PC-9 (cell line): ENCODE data around the gene CPXM2. TPM values are rescaled to one million over a fixed set of nuclear protein-coding genes. Genes with fewer than 3 reads are reported as not detected.

Experiments used
- BruUV-seq: library from RNA; stranded (reverse); fragments of 400-500 nt; replicated peaks from 2 replicates; lab custom pipeline; 2021; lab: Mats Ljungman, UMichigan
- CTCF ChIA-PET: fragments of 300-600 bp; sonication (Branson Sonifier 250); formaldehyde crosslinking; loops from one replicate; lab custom pipeline; 2022; ENCODE audit warnings: antibody characterized with exemption; lab: Charles Lee
- POLR2A ChIA-PET: fragments of 300-600 bp; sonication (Branson Sonifier 250); formaldehyde crosslinking; loops from one replicate; lab custom pipeline; 2022; ENCODE audit warnings: antibody characterized with exemption; ENCODE audit not compliant: unreplicated experiment; lab: Charles Lee
- DNase-seq, 2 experiments: peaks; one replicate each; pipeline versions ENCODE4 v3.0.0 to v3.0.0-alpha.2; 2015 to 2022; ENCODE audit warnings: mixed read lengths in 1 of 2
- H2AFZ ChIP-seq: fragments of 200-600 bp; sonication (generic); 2 replicates; pipeline ENCODE4 v1.8.1; 2017; ENCODE audit warnings: antibody characterized with exemption
- H3F3A ChIP-seq: fragments of 200-600 bp; sonication (generic); 2 replicates; pipeline ENCODE4 v1.8.1; 2017; ENCODE audit warnings: antibody characterized with exemption, mild to moderate bottlenecking, low read depth; ENCODE audit not compliant: insufficient read depth
- H3K27ac ChIP-seq: fragments of 200-600 bp; sonication (generic); 2 replicates; pipeline ENCODE4 v1.6.1; 2016; ENCODE audit warnings: mixed run types
- H3K27me3 ChIP-seq: fragments of 200-600 bp; sonication (generic); 2 replicates; pipeline ENCODE4 v1.6.1; 2016; ENCODE audit warnings: low read depth, mixed run types; ENCODE audit not compliant: insufficient read depth
- H3K36me3 ChIP-seq: fragments of 200-600 bp; sonication (generic); 2 replicates; pipeline ENCODE4 v1.6.1; 2016; ENCODE audit warnings: low read depth, mixed run types
- H3K4me1 ChIP-seq: fragments of 200-600 bp; sonication (generic); replicated peaks from 2 replicates; pipeline ENCODE4 v1.6.1; 2016; ENCODE audit warnings: mixed run types; ENCODE audit not compliant: insufficient read depth
- H3K4me2 ChIP-seq: fragments of 200-600 bp; sonication (generic); 2 replicates; pipeline ENCODE4 v1.6.1; 2017; ENCODE audit warnings: mixed run types
- H3K4me3 ChIP-seq: fragments of 200-600 bp; sonication (generic); 2 replicates; pipeline ENCODE4 v1.6.1; 2016; ENCODE audit warnings: mixed run types
- H3K79me2 ChIP-seq: fragments of 200-600 bp; sonication (generic); 2 replicates; pipeline ENCODE4 v1.6.1; 2017; ENCODE audit warnings: low read depth, mixed run types
- H3K9me2 ChIP-seq: fragments of 200-600 bp; sonication (generic); 2 replicates; pipeline ENCODE4 v1.8.1; 2017; ENCODE audit warnings: mild to moderate bottlenecking; ENCODE audit not compliant: insufficient read depth
- H3K9me3 ChIP-seq: fragments of 200-600 bp; sonication (generic); 2 replicates; pipeline ENCODE4 v1.8.1; 2016; ENCODE audit warnings: low read depth; ENCODE audit not compliant: insufficient read depth
- H4K20me1 ChIP-seq: fragments of 200-600 bp; sonication (generic); 2 replicates; pipeline ENCODE4 v1.8.1; 2017; ENCODE audit not compliant: insufficient read depth
- CTCF ChIP-seq: fragments of 200-600 bp; sonication (generic); conservative IDR thresholded peaks from 2 replicates; pipeline ENCODE4 v1.6.1; 2017; ENCODE audit warnings: mixed run types, antibody characterized with exemption, mild to moderate bottlenecking, moderate library complexity
- EZH2 ChIP-seq: fragments of 200-600 bp; sonication (generic); IDR thresholded peaks from 2 replicates; pipeline ENCODE4 v1.8.0; 2017; ENCODE audit warnings: antibody characterized with exemption, low read depth
- intact Hi-C: fragments of 100-400 bp; cut with micrococcal nuclease; formaldehyde crosslinking; loops from one replicate; pipeline ENCODE4 v1.10.0; 2022; ENCODE audit not compliant: unreplicated experiment
- total RNA-seq: library from RNA; stranded (reverse); gene quantifications from 2 replicates; pipeline ENCODE4 v1.2.3, GENCODE V29; 2021

CPXM2 gene
- total RNA-seq, 1 experiment from 2014 or later, result not detected

- Histone ChIP-seq H3K9me2 (no peaks in the 10 kb centered on the region), H3K4me2 (no peak overlapping the region), H3K4me3 (no peak overlapping the region), H3K9me3 (no peaks in the 10 kb centered on the region), H3F3A (no peaks in the 10 kb centered on the region), H3K27ac (no peak overlapping the region), H3K79me2 (no peaks in the 10 kb centered on the region), H4K20me1 (no peaks in the 10 kb centered on the region), H3K4me1 (no peaks in the 10 kb centered on the region), H3K27me3 (peaks cover 7% of the 10 kb centered on the region; the same call in 1 of the 2 replicates), H2AFZ (no peak overlapping the region), H3K36me3 (no peaks in the 10 kb centered on the region)
- BruUV-seq, result no TSS peak
- POLR2A ChIA-PET, result no interaction called here
- intact Hi-C loops, result no loop called here
- DNase-seq, result no peak
- TF ChIP-seq EZH2 (no peak), CTCF (no peak)
- CTCF ChIA-PET, result no interaction called here
Observed at GRCh38 chr10:123771877-123772644, 119.5 kb downstream of the CPXM2 start.

GRCh38 chr10:123769647-123770046 lies 122.0 kb downstream of the CPXM2 start:
- Histone ChIP-seq H3K4me1 (no peaks in the 10 kb centered on the region), H3K9me3 (no peaks in the 10 kb centered on the region), H2AFZ (no peak overlapping the region), H3K36me3 (no peaks in the 10 kb centered on the region), H3K27ac (no peak overlapping the region), H3F3A (no peaks in the 10 kb centered on the region), H3K27me3 (peaks cover 7% of the 10 kb centered on the region; the same call in 1 of the 2 replicates), H3K9me2 (no peaks in the 10 kb centered on the region), H3K79me2 (no peaks in the 10 kb centered on the region), H3K4me2 (no peak overlapping the region), H3K4me3 (no peak overlapping the region), H4K20me1 (no peaks in the 10 kb centered on the region)
- intact Hi-C loops, result no loop called here
- no peak for DNase-seq
- BruUV-seq, result no TSS peak
- ChIA-PET CTCF (no interaction called here), POLR2A (no interaction called here)
- TF ChIP-seq EZH2 (no peak), CTCF (no peak)

GRCh38 chr10:123766761-123767160 lies 124.8 kb downstream of the CPXM2 start:
- no peaks in the 10 kb centered on the region for H3K9me2 ChIP-seq
- no peaks in the 10 kb centered on the region for H3K9me3 ChIP-seq
- no peak for TF ChIP-seq EZH2
- no peak for TF ChIP-seq CTCF
- H3K4me3 ChIP-seq, result no peak overlapping the region
- no TSS peak for BruUV-seq
- no peaks in the 10 kb centered on the region for H3K4me1 ChIP-seq
- ChIA-PET CTCF (no interaction called here), POLR2A (no interaction called here)
- H3K27ac ChIP-seq, result no peak overlapping the region
- H3K36me3 ChIP-seq, result no peaks in the 10 kb centered on the region
- intact Hi-C loops, result no loop called here
- peaks cover 19% of the 10 kb centered on the region; the same call in 1 of the 2 replicates for H3K27me3 ChIP-seq
- H2AFZ ChIP-seq, result no peak overlapping the region
- H3K79me2 ChIP-seq, result no peaks in the 10 kb centered on the region
- no peaks in the 10 kb centered on the region for H3F3A ChIP-seq
- DNase-seq, result no peak
- H3K4me2 ChIP-seq, result no peak overlapping the region
- H4K20me1 ChIP-seq, result no peaks in the 10 kb centered on the region
